Measurements from ENCODE around the gene ATP4B.

DNA sequence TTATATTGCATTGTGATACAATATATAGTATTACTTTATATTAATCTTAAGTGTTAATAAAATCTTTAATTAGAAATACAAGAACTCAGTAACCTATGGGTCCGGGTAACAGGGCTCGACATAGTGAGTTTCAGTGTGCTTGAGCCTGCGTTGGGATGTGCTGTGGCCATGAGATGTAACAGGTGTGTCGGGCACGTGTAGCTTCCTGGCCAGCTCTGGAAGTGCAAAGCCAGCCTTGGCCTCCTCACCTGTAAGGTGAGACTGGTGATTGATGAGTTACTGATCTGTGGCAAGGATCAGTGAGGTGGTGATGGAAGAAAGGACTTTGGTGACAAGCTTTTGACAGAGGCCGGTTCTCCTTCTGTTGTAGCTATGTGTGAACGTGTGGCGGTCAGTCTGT lies 19.2 kb downstream of the ATP4B start:
- no peak for TF ChIP-seq EZH2 (IDR thresholded peaks at IDR 0.05; ENCODE audit: low read length, missing control alignments)
- TF ChIP-seq, protein P1, sequence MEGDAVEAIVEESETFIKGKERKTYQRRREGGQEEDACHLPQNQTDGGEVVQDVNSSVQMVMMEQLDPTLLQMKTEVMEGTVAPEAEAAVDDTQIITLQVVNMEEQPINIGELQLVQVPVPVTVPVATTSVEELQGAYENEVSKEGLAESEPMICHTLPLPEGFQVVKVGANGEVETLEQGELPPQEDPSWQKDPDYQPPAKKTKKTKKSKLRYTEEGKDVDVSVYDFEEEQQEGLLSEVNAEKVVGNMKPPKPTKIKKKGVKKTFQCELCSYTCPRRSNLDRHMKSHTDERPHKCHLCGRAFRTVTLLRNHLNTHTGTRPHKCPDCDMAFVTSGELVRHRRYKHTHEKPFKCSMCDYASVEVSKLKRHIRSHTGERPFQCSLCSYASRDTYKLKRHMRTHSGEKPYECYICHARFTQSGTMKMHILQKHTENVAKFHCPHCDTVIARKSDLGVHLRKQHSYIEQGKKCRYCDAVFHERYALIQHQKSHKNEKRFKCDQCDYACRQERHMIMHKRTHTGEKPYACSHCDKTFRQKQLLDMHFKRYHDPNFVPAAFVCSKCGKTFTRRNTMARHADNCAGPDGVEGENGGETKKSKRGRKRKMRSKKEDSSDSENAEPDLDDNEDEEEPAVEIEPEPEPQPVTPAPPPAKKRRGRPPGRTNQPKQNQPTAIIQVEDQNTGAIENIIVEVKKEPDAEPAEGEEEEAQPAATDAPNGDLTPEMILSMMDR (conservative IDR thresholded peaks at IDR 0.05 in 1 of 2, IDR thresholded peaks at IDR 0.05 in 1 of 2; ENCODE audit: low read depth in 1 of 2, low read length in 2 of 2) = no peak
